GM21447 (cell line): Measurements from ENCODE around the gene NUSAP1.
A peak's percentile ranks its signal among the peaks of the same experiment; 100 is the strongest.
"Not testable (repeated sequence)": the region's sequence is repeated elsewhere in the genome, so short reads cannot be mapped to it uniquely, and the experiment has no call there.

Source experiments
- ATAC-seq: cut with Tn5 transposase; IDR thresholded peaks from one replicate; pipeline ENCODE4 v1.9.1; 2021; ENCODE audit not compliant: unreplicated experiment

Gene NUSAP1

DNA sequence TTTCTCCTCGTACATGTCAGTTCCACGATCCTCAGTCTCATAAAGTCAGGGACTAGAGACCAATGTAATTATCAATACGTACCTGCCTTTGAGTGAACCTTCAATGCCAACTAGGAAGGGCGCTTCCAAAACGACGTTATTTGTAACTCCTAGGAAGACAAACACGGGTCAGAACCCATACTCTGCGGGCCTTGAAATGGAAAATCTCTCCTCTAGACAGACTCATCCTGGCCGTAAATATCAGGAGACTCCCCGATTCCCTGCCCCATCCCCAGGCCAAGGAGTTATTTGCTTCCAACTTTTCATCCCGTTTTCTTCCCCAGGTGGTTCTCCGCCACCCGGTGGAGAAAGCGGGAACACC is 868 bp upstream of the NUSAP1 start:
- ATAC-seq, result no peak

DNA sequence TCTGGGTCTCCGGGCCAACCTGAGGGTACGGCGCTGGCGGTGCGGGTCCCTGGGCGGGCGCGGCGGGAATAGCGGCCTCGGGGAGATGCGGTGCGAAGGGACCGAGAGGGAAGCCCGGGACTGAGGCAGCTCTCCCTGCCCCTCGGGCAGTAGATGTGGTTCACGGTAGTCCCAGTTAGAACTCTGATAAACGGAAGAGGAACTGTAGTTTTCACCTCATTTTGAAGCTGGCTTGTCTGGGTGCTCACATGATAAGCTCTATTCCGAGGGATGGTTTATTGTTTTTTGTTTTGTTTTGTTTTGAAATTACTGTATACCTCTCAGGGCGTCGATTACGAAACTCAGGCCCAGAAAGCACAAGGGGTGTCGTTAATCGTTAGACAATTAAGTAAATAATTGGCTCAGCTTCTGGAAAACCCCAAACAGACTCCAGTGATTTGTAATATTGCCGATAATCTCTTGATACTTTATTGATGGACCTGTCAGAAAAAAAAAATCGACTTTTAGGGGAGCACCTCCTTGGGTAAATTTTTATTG is 413 bp downstream of the NUSAP1 start:
- ATAC-seq, result peak; percentile 17

DNA sequence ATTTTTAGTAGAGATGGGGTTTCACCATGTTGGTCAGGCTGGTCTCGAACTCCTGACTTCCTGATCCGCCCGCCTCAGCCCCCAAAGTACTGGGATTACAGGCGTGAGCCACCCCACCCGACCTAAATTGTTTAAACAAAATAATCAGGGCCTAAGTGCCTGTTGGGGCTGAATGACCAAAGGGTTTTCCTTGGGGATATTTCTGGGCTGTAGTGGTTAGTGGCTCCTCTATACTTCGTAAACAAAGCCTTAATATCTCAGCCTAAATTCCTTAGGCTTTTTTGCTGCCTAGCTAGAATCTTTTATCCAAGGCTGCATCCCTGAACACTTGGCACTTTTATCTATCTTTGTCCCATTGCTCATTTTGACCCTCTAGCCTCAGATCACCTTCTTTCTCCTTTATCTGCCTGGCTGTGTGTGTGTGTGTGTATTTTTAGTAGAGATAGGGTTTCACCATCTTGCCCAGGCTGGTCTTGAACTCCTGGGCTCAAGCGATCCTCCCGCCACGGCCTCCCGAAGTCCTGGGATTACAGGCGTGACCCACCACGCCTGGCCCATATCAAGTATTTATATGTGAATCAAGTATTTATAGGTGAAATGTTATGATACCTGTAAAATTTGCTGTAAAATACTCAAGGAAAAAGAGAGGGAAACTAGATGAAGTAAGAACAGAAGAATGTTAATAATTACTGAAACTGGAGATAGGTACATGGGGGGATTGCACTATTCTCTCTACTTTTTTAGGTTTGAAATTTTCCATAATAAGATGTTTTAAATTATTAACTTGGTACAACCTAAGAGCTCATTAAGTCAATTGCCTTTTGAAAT is 1.8 kb downstream of the NUSAP1 start:
- no peak for ATAC-seq

DNA sequence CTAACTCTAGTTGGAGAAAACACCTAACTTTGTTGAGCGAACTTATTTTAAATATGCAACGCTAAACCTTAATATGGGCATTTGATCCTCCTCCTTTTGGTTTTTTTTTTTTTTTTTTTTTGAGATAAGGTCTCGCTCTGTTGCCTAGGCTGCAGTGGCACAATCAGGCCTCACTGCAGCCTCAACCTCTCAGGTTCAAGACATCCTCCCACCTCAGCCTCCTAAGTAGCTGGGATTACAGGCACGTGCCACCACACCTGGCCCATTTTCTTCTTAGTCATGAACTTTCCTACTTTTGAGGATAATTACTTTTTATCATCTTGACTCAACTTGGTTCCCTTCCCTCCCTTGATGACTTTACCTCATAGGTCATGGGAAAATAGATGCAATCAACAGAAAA is 3.9 kb downstream of the NUSAP1 start:
- ATAC-seq, result no peak

- no peak for ATAC-seq
These were observed 4.4 kb downstream of the NUSAP1 start for GRCh38 chr15:41337047-41337446.

DNA sequence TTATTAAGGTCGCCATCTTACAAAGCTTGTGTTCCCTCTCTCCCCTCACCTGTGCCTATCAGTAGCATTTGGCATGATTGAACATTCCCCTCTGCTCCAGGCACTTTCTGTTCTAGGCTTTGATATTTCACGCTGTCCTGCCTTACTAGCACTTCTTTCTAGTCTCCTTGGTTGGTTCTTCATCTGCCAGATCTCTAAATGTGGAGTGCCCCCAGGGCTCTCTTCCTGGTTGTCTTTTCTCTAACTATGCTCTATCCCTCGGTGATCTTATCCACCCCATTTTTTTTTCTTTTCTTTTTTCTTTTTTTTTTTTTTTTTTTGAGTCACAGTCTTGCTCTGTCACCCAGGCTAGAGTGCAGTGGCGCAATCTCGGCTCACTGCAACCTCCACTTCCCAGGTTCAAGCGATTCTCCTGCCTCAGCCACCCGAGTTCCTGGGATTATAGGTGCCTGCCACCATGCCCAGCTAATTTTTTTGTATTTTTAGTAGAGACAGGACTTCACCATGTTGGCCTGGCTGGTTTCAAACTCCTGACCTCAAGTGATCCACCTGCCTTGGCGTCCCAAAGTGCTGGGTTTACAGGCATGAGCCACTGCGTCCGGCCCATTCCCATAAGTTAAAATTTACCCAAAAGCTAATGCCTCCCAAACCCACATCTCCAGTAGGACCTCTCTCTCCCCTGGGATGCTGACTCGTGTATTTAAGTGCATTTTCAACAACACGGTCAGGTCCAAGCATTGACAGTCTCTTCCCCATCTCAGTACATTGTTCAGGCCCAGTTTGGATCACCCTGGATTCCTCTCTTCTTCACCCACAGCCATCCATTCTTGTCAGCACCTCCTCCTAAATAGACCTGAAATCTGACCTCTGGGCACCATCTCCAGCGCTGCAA is 5.2 kb downstream of the NUSAP1 start:
- no peak for ATAC-seq

- no peak for ATAC-seq
These were observed 7.6 kb downstream of the NUSAP1 start for GRCh38 chr15:41340189-41340695.

DNA sequence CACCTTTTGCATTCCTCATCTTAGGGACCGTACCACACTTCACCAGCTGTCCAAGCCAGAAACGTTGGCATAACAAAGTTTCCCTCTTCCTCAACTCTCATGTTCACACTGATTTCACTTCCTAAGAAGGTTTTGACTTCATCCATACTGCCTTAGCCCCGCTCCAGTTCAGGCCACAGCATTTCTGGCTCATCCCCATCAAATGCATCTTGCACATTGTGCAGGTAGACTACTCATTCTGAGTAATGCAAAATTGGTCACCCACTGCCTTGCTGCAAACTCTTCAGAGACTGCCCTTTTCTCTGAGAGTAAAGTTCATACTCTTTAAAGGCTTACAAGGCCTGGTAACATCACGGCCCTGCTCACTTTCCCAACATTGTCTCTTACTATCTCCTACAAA is 8.8 kb downstream of the NUSAP1 start:
- ATAC-seq, result no peak

- no peak for ATAC-seq
These were observed 14.6 kb downstream of the NUSAP1 start for GRCh38 chr15:41347236-41347635.

GRCh38 chr15:41350057-41350717 is 17.5 kb downstream of the NUSAP1 start:
- no peak for ATAC-seq

GRCh38 chr15:41354371-41354770 is 21.7 kb downstream of the NUSAP1 start:
- ATAC-seq, result no peak

DNA sequence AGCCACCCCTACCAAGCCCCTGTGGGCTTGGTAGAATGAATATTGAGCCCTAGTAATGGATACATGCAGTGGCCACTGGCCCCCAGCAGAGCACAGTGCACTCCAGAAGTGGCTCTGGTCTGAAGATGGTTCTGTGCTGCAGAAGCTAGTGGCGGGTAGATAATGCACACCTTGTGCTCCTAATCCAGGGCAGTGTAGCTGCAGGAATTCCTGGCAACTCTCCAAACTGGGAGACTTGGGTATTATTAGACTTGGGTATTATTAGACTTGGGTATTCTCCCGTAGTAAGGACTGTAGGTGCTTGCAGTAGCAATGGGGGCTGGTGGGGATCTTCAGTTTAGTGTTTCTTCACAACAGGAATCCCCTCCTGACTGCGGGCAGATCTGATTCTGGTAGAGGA is 34.7 kb downstream of the NUSAP1 start:
- ATAC-seq, result no peak

- no peak for ATAC-seq
These were observed 45.3 kb downstream of the NUSAP1 start for GRCh38 chr15:41377978-41378377.

DNA sequence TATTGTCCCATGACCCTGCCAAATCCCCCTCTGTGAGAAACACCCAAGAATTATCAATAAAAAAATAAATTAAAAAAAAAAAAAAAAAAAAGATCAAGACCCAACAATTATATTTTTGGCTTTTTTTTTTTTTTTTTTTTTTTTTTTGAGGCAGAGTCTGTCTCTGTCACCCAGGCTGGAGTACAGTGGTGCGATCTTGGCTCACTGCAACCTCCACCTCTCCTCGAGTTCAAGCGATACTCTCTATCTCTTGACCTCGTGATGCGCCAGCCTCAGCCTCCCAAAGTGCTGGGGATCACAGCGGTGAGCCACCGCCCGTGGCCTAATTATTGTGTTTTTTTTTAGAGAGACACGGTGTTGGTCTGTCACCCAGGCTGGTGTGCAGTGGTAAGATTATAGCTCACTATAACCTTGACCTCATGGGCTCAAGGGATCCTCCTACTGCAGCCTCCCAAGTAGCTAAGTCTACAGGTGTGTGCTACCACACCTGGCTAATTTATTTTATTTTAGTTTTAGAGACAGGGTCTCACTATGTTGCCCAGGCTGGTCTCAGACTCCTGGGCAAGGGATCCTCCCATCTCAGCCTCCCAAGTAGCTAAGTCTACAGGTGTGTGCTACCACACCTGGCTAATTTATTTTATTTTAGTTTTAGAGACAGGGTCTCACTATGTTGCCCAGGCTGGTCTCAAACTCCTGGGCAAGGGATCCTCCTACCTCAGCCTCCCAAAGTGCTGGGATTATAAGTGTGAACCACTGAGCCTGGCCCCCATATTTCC is 51.5 kb downstream of the NUSAP1 start:
- ATAC-seq, result not testable (repeated sequence)

- ATAC-seq, result no peak
These were observed 55.0 kb downstream of the NUSAP1 start for GRCh38 chr15:41387646-41388045.

DNA sequence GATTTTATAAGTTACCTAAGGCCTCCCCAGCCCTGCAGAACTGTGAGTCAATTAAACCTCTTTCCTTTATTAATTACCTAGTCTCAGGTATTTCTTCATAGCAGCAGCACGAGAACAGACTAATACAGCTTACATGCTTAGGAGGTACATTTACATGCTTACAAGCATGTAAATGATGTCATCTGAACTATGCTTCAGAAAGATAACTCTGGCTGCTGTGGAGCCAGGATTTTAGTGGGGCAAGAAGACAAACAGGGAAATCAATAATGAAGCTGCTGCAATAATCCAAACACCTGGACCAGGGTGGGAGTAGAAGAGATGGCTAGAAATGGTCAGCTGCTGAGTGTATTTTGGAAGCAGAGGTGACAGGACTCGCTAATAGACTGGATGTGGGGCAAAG is 60.0 kb downstream of the NUSAP1 start:
- no peak for ATAC-seq

DNA sequence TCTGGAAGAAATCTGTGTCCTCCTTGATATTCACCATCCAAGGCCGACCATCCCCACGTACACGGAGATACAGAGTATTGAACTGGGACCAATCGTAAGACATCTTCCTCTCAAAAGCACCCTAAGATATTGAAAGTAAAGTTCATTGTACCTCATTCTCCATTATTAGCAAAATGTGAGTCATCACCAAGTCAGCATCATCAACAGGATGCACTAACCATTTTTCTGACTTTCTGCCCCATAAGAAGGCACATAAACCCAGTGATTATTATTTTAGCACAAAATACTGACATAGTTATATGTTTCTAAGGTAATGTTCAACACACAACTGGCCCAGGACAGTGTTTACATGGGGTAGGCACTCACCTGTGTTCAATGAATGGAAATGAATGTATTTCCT is 62.2 kb downstream of the NUSAP1 start:
- no peak for ATAC-seq

GRCh38 chr15:41396111-41396510 is 63.4 kb downstream of the NUSAP1 start:
- no peak for ATAC-seq

DNA sequence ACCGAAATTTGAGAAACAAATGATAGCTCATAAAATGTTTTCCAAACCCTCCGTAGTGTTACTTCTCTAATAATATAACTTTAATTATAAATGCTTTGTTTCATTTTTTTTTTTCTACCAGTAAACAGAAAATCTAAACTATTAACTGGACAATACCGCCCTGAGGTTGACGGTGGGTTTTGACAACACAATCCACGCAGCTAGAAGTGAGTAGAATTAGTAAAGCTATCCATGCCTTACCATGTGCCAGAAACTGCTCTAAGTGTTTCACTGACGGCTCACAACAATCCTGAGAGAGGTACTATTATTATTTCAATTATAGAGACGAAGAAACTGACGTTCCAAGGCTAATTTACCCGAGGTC is 69.2 kb downstream of the NUSAP1 start:
- ATAC-seq, result no peak

- ATAC-seq, result no peak
These were observed 74.7 kb downstream of the NUSAP1 start for GRCh38 chr15:41407341-41407740.
